ENCODE data around the gene ENAH.

Gene ENAH

DNA sequence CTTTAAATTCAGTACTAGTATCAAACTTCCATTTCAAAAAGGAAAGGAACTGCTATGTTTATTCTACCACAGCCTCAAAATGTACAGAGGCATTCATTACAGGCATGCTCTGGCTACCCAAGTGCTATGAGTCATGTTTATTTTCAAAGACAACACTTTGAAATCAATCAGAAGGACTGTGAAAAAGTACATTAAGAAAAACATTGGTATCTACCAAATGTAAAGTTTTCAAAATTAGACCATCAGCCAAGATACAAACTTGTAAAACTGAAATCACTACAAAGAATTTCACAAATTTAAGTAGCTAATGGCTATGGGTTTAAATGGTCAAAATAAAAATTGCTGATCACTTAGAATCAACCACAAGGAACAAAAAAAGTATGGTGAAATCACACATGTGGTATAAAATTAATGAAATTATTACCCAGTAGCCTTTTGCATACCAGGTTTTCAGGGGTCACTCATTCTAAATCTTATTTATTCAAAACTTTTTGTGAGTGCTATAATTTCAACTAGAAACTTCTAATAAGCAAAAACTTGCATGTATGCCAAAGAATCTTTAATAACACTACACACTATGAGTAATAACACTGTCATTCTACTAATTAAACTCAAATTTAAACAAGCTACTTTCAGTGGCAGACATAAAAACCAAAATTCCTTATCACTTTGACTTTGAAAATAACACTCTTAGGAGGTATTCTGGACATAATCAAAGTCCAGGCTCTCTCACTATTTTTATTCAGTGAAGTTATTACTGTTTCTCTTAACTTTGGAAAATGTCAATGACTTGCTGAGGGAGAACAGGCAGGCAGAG lies 49.2 kb downstream of the ENAH start:
- peak; percentile 30 for DNase-seq (ENCODE audit: low read depth)

DNA sequence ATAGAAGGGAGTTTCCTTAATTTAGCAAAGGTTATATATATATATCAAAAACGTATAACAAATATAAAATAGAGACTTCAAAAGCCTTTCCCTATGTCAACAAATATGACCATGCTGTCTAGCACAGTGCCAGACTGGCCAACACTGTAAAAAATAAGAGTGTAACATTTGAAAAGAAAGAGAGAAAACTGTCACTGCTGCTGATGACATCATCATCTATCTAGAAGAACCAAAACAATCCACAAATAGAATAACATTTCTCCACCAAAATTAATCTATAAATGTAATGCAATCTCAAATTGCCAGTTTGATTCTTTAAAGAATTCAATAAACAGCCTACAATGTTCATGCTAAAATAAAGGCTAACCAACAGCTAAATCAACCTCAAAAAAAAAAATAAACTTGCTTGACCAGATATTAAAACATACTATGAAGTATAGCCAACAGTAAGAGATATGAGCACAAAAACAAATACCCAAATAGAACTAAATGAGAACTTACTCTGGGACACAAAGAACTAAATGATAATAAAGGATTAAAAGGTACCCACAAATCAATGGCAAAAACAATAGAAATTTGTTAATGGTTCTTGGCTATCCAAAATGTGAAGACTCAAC lies 50.2 kb downstream of the ENAH start:
- no peak for DNase-seq (ENCODE audit: low read depth)

DNA sequence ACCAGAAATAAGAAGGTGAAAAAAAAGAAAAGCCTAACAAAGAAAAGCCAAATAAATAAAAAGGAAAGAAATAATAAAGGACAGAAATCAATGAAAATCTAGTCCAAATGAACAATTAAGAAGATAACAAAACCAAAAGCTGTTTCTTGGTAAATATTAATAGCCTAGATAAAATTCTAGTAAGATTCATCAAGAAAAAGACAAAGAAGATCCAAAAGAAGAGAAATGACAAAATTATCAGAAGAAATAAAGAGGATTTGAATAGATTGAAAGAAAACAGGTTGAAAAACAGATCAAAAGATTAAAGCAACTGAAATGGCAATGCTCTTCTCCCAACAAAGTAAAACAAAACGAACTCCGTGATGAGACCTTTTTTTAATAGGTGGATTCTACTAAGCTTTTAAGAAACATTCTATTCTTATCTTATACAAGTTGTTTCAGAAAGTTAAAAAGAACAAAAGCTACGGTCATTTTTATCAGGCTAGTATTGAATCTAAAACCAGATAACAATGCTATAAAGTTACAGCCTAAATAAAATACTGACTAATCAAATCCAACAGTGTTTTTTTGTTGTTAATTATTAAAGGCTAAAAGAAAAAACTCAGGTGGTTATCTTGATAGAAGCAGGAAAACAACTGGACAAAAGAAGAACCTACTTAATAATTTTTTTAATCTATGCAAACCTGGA lies 50.9 kb downstream of the ENAH start:
- no peak for DNase-seq (ENCODE audit: low read depth)

DNA sequence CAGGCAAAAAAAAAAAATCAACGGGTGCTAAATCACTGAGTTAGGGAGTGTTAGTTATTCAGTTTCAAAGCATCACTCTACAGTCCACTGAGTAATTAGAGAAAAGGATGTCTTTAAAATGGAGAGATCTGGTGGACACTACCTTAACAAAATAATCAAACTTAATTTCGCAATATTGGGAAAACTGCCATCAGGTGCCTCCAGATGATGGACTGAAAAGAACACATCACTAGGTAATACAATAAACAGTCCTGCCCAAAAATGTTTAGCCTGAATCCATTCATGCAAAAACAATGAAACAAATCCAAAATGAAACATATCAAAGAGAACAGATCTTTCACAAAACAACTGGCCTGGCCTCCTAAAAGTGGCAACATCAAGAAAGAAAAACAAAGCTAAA lies 54.1 kb downstream of the ENAH start:
- no peak for DNase-seq (ENCODE audit: low read depth)

DNA sequence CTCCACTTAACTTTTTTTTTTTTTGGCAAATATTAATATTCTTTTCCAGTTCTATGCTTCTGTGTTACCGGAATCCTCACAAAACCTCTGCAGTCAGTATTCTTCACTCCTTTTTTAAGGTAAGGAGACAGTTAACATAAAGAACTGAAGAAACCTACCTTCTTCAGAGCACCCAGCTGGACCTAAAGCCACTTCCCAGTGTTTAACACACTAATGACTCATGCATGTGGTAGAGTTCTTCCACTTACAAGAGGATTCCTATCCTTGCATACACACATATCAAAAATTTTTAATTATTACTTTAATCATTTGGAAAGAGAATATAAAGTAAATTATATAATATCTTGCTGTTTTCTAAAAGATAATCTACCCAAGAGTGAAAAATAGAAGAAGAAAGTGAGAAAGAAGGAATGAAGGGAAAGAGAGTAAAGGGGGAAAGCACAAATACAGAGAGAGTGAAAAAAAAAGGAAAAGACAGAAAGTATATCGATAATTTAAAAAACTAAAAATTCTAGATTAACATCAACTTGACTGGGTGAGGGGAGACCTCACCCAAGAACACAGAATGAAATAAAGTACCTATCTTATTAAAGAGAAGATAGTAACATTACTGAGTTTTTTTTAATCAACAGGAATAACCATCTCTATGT lies 54.9 kb downstream of the ENAH start:
- peak; percentile 23 for DNase-seq (ENCODE audit: low read depth)

DNA sequence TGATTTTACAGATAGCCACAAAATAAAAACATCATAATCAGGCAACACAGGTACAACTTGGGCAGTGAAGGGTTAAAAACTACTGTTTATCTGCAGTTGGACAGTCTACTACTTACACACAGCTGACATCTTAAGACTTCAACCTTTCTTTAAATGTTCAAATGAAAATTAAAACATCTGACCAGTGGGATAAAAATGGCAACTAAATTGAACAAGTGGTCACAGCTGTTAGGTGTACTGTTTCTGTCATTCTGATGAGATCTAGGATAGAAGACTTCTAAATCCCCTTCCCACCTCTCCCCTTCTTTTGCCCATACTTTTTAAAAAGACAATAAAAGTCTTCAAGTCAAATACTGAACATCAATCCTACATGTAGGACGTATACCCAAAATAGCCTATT lies 56.2 kb downstream of the ENAH start:
- no peak for DNase-seq (ENCODE audit: low read depth)

DNA sequence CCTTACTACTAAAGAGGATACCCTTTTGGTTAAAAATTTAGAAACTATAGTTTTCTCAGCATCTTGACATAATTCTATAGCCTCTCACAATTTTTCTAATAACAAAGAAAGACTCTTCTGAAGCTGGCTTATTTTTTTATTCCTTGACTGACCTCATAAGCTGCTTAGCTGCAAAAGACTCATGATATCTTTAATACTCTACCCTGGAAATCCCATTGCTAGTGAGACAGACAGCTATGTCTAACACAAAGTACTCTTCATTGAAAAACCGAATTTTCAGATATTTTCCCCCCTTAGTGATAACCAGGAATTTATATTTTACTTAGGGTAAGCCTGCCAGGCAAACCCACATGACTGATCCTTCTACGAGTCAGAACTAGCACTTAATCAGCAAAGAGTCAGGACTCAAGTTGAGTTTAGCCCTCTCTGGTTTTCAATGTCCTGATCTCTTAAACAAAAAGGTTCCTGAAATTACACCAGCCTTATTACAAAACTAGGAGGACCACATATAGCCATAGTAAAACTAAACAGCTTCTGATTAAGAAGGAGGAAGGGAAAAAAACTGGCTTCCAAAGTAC lies 56.9 kb downstream of the ENAH start:
- no peak for DNase-seq (ENCODE audit: low read depth)

DNA sequence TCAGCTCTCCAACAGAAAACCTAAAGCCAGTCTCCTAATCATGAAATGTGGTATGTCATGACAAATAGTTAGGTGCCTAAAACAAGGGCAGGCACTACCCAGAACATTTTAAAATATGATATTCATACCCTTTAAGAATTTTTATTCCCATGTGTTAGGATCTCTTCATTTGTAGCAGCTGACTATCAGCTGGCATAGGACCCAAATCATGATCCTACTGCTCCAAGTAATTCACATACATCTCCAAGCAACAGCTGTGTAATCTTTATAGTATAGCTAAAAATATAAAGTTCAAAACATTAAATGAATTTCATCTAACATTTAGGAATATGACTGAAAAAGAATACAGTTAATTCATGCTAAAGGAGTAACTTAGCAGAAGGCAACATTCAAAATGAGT lies 57.5 kb downstream of the ENAH start:
- DNase-seq (ENCODE audit: low read depth), result no peak

DNA sequence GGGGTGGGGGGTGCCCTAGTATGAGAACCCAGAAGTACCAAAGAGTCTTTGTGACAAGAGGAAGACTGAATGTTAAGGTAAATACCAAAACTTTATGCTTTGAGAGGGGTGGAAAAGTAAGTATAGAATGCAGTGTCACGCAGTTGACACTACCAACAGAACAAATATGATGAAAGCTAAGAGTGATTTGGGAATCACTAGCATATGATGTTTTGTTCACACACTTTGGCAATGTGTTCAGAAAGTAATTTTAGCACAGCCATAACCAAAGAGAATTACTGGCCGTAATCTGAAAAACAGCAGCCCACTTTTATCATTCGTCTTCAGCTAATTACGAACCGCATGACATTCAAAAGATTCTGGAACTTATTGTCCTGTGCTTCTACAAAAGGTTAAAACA lies 59.5 kb downstream of the ENAH start:
- DNase-seq (ENCODE audit: low read depth), result no peak

DNA sequence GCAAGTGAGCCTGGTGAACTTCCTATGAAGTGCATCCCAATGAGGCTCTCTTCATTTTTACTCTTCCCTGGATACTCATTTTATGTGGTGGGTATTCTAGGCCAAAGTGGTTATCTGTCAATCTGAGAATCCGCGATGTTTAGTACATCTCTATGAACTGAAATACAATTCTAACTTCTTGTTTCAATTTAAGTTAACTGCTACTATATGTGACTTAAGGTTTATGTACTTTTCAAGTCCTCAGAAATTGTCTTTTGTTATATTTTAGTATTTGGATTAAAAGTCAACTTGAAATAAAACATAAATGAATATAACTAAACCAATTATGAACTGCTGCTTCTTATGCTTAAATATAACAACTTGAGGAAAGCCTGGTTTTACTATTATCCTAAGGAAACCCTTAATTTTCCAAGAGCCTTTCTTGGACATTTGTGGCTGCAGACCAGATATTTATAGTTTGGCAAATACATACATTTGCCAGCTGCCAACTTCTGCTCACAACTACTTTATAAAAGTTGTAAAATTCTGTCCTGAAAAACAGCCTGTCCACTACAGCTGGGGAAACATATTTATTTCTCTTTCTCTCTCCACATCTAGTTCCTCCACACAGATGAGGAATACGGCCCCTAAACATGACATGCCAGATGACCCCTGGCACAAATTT lies 60.4 kb downstream of the ENAH start:
- no peak for DNase-seq (ENCODE audit: low read depth)

DNA sequence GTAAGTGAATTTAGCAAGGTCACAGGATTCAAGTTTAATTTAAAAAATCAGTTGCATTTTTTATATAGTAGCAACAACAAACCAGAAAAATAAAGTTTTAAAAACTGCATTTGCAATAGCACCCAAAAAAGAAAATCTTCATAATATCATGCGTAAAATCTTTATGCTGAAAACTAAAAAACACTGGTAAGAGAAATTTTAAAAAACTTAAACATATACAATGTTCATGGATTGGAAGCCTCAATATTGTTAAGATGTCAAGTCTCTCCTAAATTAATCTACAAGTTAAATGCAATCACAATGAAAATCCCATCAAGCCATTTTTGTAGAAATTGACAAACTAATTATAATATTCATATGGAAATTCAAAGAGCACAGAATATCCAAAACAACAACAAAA lies 65.6 kb downstream of the ENAH start:
- DNase-seq (ENCODE audit: low read depth), result no peak

DNA sequence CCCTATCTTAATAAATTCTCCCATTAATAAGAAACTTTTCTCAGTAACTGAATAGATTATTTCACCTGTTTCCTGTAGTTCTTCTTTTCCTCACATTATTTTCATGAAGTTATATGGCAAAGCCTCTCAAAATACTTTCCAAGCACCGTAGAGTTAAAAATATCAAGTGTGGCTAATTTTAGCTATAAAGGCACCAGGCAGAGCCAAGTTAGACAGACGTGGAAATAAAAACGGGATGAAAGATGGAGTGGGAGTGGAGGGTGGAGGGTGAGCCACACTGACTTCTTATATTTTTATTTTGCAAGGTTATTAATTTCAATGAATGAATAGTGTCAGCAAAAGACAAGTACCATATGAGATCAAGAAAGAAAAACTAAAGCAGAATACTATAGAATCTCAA lies 71.7 kb downstream of the ENAH start:
- DNase-seq (ENCODE audit: low read depth), result no peak

DNA sequence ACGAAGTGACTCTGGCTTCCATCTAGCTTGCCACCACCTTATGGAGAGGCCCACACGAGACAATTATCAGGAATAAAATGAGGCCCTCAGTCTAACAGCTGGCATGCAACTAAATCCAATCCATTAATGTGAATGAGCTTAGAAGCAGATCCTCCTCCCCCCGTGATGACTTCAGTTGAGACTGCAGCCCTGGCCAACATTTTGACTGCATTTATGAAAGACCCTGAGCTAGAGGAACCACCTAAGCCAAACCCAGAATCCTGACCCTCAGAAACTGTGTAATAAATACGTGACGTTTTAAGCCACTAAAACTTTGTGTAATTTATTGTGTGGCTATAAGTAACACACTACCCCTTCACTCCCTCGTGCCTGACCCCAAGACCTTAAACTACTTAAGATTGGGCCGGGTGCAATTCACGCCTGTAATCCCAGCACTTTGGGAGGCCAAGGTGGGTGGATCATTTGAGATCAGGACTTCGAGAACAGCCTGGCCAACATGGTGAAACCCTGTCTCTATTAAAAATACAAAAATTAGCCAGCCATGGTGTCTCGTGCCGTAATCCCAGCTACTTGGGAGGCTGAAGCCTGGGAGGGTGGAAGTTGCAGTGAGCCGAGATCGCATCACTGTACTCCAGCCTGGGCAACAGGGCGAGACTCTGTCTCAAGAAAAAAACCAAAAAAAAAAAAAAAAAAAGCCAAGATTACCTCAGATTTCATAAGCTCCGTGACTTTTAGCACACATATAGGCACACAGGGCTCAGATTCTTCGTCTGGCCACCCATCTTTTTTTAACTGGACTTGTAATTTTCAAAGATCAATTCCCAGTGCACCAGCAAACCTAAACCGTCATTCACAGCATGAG lies 72.5 kb downstream of the ENAH start:
- no peak for DNase-seq (ENCODE audit: low read depth)

DNA sequence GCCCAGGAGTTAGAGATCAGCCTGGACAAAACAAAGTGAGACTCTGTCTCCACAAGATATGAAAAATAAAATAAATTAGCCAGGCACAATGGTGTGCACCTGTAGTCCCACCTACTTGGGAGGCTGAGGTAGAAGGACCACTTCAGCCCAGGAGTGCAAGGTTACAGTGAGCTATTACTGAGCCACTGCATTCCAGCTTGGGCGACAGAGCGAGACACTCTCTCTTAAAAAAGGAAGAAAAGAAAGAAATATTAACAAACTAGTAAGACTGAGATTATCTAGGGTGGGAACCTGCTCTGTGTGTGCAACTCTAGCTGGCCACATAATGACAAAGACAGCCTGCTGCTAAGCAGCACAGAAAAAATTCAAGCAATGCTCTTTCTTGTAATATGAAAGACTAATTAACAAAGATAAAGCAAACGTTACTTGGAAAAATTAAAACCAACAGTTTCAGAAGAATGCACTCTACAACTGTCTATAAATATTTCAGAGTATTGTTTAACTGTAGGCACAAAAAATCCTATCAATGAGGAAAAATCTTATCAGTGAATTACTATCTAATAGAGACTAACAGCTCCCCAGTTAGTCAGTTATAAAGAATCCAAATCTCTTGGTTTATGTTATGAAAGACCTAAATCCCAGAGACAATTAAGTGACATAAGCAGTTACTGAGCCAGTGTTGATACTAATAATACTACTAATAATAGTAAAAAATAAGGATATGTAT lies 74.5 kb downstream of the ENAH start:
- DNase-seq (ENCODE audit: low read depth), result no peak

DNA sequence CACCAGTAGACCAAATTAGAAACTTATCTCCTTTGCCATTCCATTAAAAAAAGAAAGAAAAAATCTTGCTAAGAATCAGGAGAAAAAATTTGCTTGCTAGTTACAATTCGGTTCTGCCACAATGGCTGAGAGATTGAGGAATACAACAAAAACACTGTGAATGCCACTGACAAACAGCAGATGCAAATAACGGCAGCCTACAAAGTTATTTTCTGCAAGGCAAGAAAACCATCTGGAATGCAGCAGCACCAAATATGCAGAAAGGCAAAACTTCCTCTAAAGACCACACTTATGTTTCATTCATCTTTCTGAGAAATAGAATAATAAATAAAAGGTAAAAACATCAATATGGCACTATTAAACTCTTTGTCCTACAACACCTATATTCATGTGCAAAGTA lies 75.7 kb downstream of the ENAH start:
- no peak for DNase-seq (ENCODE audit: low read depth)

DNA sequence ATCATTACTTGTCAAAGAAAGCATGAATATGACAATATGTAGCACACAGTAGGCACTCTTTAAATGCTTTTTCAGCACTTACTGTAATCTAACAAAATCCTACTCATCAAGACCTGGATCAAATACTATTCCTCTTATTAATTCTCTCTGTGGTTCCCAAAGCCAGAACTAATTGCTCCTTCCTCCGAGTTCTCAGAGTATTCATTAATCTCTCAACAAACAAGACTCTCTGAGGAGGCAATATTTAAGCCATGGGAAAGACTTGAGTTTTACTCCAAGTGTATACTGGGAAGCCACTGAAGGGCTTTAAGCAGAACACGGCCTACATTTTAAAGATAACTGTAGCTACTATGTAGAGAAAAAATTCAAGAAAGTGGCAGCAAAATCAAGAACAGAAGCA lies 79.7 kb downstream of the ENAH start:
- DNase-seq (ENCODE audit: low read depth), result no peak

DNA sequence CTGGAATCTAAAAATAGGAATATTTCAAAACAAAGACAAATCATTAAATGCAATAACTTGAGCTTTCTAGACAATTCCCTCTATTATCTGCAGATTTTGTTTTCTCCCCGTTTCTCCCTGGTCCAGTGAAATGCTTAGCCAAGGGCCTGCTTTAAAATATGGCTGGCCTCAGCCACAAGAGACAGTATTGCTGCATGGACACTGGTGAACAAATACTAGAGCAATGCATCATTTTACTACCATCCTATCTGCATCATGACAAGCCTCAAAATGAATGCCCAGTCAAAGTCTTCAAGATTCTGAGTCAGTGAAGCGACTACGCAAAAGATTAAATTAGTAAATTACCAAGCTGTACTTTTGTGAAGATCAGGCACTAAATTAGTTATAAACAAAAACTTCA lies 80.5 kb downstream of the ENAH start:
- DNase-seq (ENCODE audit: low read depth), result peak; percentile 13

DNA sequence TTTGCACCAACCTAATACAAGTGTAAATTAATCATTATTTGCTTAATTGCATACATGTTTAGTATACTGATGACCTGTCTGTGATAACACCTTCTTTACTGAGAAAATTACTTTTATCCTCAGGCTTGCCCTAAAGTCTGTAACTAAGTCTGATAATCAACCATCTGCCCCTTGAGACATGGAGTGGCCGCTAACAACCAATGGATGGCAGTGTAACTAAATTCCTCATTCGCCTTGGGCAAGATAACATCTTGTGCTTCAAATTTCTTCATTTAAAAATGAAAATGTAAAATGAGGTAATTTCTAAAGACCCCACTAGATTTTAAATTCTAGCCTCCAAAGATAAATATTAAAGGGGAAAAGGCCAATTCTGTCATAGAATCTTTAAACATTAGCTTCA lies 85.1 kb downstream of the ENAH start:
- no peak for DNase-seq (ENCODE audit: low read depth)

DNA sequence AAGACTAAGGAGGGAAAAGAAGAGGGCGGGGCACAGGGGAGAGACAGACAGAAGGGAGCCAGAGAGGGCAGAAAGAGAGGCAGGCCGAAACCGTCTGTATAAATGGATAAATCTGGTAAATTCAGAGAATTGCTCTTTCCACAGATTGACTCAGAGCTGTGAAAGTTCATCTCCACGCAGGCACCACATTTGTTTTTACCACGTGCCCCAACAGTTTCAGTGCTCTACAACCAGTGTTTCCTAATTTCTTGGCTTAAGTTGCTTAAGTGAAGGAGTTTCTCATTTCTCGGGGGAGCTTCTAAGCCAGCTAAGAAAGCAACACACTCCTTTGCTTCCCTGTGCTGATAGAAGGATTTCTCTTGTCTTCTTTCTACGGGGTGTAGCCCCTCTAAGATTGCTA lies 87.1 kb downstream of the ENAH start:
- no peak for DNase-seq (ENCODE audit: low read depth)

DNA sequence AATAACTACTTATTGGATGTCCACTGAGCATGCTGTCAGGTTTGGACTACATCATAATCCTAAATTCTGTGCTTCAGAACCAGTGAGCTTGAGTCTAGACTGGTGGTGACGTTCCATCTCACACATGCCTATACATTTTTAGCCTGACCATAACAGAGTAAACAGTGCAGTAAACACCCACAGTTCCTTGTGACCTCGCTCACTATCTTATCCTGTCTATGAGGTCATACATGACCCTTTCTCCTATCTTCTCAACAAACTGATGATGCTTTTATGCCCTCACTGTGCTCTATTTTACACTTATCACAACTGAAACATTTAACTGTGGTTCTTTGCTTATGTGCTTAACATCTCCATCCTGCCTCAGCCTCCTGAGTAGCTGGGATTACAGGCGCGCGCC lies 91.2 kb downstream of the ENAH start:
- no peak for DNase-seq (ENCODE audit: low read depth)

Measured in non-pigmented ciliary epithelial cell (primary cell).